ENCODE results near the gene CDX2. TPM values are rescaled to one million over a fixed set of nuclear protein-coding genes. Genes with fewer than 3 reads are reported as not detected.

The CDX2 gene
- total RNA-seq, 1 donor from 2014 or later, result 0.33 TPM

GRCh38 chr13:27982361-27982760 lies 13.2 kb upstream of the CDX2 start:
- DNase-seq (ENCODE audit: low spot score), result no peak
- Mint-ChIP-seq H3K27me3 (ENCODE audit: unreplicated experiment) (peaks cover 36% of the 10 kb centered on the region), H3K36me3 (ENCODE audit: low read depth, unreplicated experiment) (peaks cover 5% of the 10 kb centered on the region), H3K9me3 (ENCODE audit: unreplicated experiment) (no peaks in the 10 kb centered on the region), H3K4me3 (ENCODE audit: unreplicated experiment) (no peak overlapping the region), H3K27ac (ENCODE audit: unreplicated experiment) (no peak overlapping the region), H3K4me1 (ENCODE audit: unreplicated experiment) (peaks cover 37% of the 10 kb centered on the region)
- no peak for TF ChIP-seq CTCF (IDR thresholded peaks at IDR 0.05; ENCODE audit: unreplicated experiment)

- no peak overlapping the region for H3K4me3 Mint-ChIP-seq (ENCODE audit: unreplicated experiment)
- TF ChIP-seq CTCF (IDR thresholded peaks at IDR 0.05; ENCODE audit: unreplicated experiment), result no peak
- no peaks in the 10 kb centered on the region for H3K9me3 Mint-ChIP-seq (ENCODE audit: unreplicated experiment)
- DNase-seq (ENCODE audit: low spot score), result no peak
- peaks cover 29% of the 10 kb centered on the region for H3K4me1 Mint-ChIP-seq (ENCODE audit: unreplicated experiment)
- H3K27me3 Mint-ChIP-seq (ENCODE audit: unreplicated experiment), result peaks cover 36% of the 10 kb centered on the region
- no peak overlapping the region for H3K27ac Mint-ChIP-seq (ENCODE audit: unreplicated experiment)
- peaks cover 5% of the 10 kb centered on the region for H3K36me3 Mint-ChIP-seq (ENCODE audit: low read depth, unreplicated experiment)
These were observed 12.0 kb upstream of the CDX2 start for GRCh38 chr13:27981006-27981708.

- Mint-ChIP-seq H3K4me3 (ENCODE audit: unreplicated experiment) (no peak overlapping the region), H3K27me3 (ENCODE audit: unreplicated experiment) (peaks cover 38% of the 10 kb centered on the region), H3K9me3 (ENCODE audit: unreplicated experiment) (no peaks in the 10 kb centered on the region), H3K27ac (ENCODE audit: unreplicated experiment) (no peak overlapping the region), H3K36me3 (ENCODE audit: low read depth, unreplicated experiment) (peaks cover 5% of the 10 kb centered on the region), H3K4me1 (ENCODE audit: unreplicated experiment) (peaks cover 30% of the 10 kb centered on the region)
- no peak for DNase-seq (ENCODE audit: low spot score)
- no peak for TF ChIP-seq CTCF (IDR thresholded peaks at IDR 0.05; ENCODE audit: unreplicated experiment)
These were observed 11.3 kb upstream of the CDX2 start for GRCh38 chr13:27980280-27980998.

- no peak for TF ChIP-seq CTCF (IDR thresholded peaks at IDR 0.05; ENCODE audit: unreplicated experiment)
- Mint-ChIP-seq H3K4me1 (ENCODE audit: unreplicated experiment) (peaks cover 34% of the 10 kb centered on the region), H3K27me3 (ENCODE audit: unreplicated experiment) (peaks cover 42% of the 10 kb centered on the region), H3K9me3 (ENCODE audit: unreplicated experiment) (no peaks in the 10 kb centered on the region), H3K27ac (ENCODE audit: unreplicated experiment) (no peak overlapping the region), H3K4me3 (ENCODE audit: unreplicated experiment) (peak overlapping the region; percentile 65), H3K36me3 (ENCODE audit: low read depth, unreplicated experiment) (peaks cover 5% of the 10 kb centered on the region)
- no peak for DNase-seq (ENCODE audit: low spot score)
These were observed 10.7 kb upstream of the CDX2 start for GRCh38 chr13:27979765-27980279.

Data from endothelial cell (in vitro differentiated cells).